Measurements from ENCODE around the gene DLST.

Gene DLST

DNA sequence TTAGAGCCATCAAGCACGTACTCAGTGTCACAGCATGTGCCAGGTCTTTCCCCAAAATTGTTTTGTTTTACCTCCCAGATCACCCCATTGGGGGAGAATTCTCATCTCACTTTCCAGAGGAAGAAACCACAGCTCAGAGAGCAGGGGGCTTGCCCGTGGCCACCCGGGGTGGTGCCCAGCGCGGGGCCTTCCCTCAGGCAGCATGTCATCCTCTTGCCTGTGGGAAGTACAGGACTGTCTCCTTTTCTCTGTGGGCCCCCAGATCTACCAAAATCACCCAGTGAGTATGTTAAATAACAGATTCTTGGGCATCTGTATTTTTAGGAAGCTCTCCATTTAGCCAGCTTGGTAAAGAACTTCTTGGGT lies 35.4 kb downstream of the DLST start:
- TF ChIP-seq CTCF (conservative IDR thresholded peaks at IDR 0.05; ENCODE audit: low read length): no peak
- no peak overlapping the region for H3K4me3 ChIP-seq (ENCODE audit: low read length)
- no peak for DNase-seq (ENCODE audit: low read depth)

GRCh38 chr14:74917646-74918081 lies 35.9 kb downstream of the DLST start:
- no peak overlapping the region for H3K4me3 ChIP-seq (ENCODE audit: low read length)
- TF ChIP-seq CTCF (conservative IDR thresholded peaks at IDR 0.05; ENCODE audit: low read length): no peak
- DNase-seq (ENCODE audit: low read depth): peak; percentile 56

GRCh38 chr14:74918380-74918779 lies 36.7 kb downstream of the DLST start:
- H3K4me3 ChIP-seq (ENCODE audit: low read length): no peak overlapping the region
- TF ChIP-seq CTCF (conservative IDR thresholded peaks at IDR 0.05; ENCODE audit: low read length): no peak
- DNase-seq (ENCODE audit: low read depth): no peak

GRCh38 chr14:74919421-74920165 lies 37.9 kb downstream of the DLST start:
- peak; percentile 35 for DNase-seq (ENCODE audit: low read depth)
- TF ChIP-seq CTCF (conservative IDR thresholded peaks at IDR 0.05; ENCODE audit: low read length): no peak
- no peak overlapping the region for H3K4me3 ChIP-seq (ENCODE audit: low read length)

DNA sequence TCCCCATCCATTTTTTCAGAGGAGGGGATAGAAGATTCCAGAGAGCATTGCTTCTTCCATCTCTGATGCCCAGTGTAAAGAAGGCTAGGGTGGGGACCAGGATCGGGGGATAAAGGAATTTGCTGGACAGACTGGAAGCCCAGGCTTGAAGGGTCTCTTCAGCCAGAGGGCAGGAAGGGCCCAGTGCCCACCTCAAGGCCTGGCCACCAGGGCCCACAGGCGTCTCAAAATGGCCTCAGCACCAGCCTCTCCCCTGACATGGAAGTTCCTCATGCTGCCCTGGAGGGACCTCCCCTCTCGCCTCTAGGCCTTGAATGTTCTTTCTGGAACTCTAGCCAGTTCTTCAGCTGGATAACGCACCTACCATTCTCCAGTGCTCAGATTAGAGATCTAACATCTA lies 38.6 kb downstream of the DLST start:
- H3K4me3 ChIP-seq (ENCODE audit: low read length): no peak overlapping the region
- no peak for TF ChIP-seq CTCF (conservative IDR thresholded peaks at IDR 0.05; ENCODE audit: low read length)
- no peak for DNase-seq (ENCODE audit: low read depth)

DNA sequence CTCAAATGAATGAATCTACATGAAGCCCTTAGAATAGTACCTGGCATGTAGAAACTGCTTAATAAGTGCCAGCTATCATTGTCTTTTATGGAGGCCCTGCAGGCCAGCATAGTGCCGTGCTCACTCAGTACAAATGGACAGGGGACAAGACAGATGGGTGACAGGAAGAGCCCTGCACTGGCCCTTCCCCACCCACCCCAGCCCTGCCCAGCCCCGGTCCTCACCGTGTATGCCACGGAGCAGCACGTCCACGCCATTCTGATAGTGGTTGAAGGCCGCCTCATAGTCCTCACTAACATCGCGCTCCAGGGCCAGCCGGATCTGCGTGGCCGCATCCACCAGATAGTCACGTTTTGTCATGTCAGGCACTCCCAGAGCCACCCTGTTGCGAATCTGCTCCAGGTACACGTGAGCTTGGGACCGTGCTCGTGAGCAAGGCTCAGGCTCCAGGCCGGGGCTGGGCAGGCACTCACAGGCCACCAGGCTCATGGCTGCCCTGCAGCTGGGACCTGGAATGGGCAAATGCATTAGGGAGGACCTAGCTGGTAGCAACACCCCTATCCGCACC lies 39.4 kb downstream of the DLST start:
- TF ChIP-seq CTCF (conservative IDR thresholded peaks at IDR 0.05; ENCODE audit: low read length): no peak
- H3K4me3 ChIP-seq (ENCODE audit: low read length): no peak overlapping the region
- no peak for DNase-seq (ENCODE audit: low read depth)

Data from AG10803 (cell line).